ENCODE data around the gene PSMD3. TPM values are rescaled to one million over a fixed set of nuclear protein-coding genes. Genes with fewer than 3 reads are reported as not detected.

The PSMD3 gene
- total RNA-seq, 1 experiment from 2014 or later = 174 TPM

GRCh38 chr17:39954876-39955275 lies 25.7 kb upstream of the PSMD3 start:
- Histone ChIP-seq H2BK15ac (ENCODE audit: low read depth, low read length) (no peak overlapping the region), H2BK12ac (ENCODE audit: insufficient read length, low read depth, low read length) (no peak overlapping the region)

More at GRCh38 chr17:39954876-39955275, 25.7 kb upstream of the PSMD3 start:
- no peak overlapping the region for H4K5ac ChIP-seq (ENCODE audit: insufficient read length, low read depth, low read length)
- peaks cover 8% of the 10 kb centered on the region for H3K23me2 ChIP-seq (ENCODE audit: insufficient read length, low read depth, low read length, poor library complexity, severe bottlenecking)
- H3K79me1 ChIP-seq (ENCODE audit: insufficient read depth, low read depth, low read length, poor library complexity, severe bottlenecking) = no peaks in the 10 kb centered on the region
- no peak overlapping the region for H3T11ph ChIP-seq (ENCODE audit: low read length)
- H3K14ac ChIP-seq (ENCODE audit: insufficient read depth, low read length) = no peak overlapping the region
- H3K4me1 ChIP-seq (ENCODE audit: insufficient read depth, low read length) = peaks cover 2% of the 10 kb centered on the region; the same call in 1 of the 2 replicates
- no peak overlapping the region for H3K4ac ChIP-seq (ENCODE audit: low read depth, low read length)
- no peak overlapping the region for H3K18ac ChIP-seq (ENCODE audit: insufficient read length, low read depth, low read length)
- H2AFZ ChIP-seq (ENCODE audit: low read length) = no peak overlapping the region
- H2BK20ac ChIP-seq (ENCODE audit: low read depth, low read length, poor library complexity, severe bottlenecking) = no peak overlapping the region
- no peak overlapping the region for H2BK5ac ChIP-seq (ENCODE audit: insufficient read length, low read length)
- no peak overlapping the region for H3K27ac ChIP-seq (ENCODE audit: insufficient read length, low read depth, low read length)
- Mint-ChIP-seq H3K9me3 (no peaks in the 10 kb centered on the region; a peak in 1 of 5 replicates), H3K27ac (0 out of 7 replicates have a peak overlapping the region, but pooled peaks of 1 of the 3 experiments have one; percentile 15), H3K36me3 (ENCODE audit: insufficient read depth in 1 of 3, low read depth in 3 of 3) (no peaks in the 10 kb centered on the region), H3K4me1 (peaks cover 22 to 27% of the 10 kb centered on the region in 2 experiments), H3K4me3 (peak overlapping the region; percentile 34 to 91; a peak in 3 of 5 replicates), H3K27me3 (ENCODE audit: low read depth) (peaks cover 19% of the 10 kb centered on the region)
- no peaks in the 10 kb centered on the region for H3K27me3 ChIP-seq (ENCODE audit: insufficient read depth, low read length)
- no peaks in the 10 kb centered on the region for H4K20me1 ChIP-seq (ENCODE audit: control insufficient read depth, insufficient read depth, insufficient read length)
- no peak for TF ChIP-seq CTCF (conservative IDR thresholded peaks at IDR 0.05)
- H3K79me2 ChIP-seq (ENCODE audit: insufficient read depth, low read length) = no peaks in the 10 kb centered on the region
- H3K9ac ChIP-seq (ENCODE audit: extremely low read depth, insufficient read length, low read length) = no peak overlapping the region
- DNase-seq = peak; percentile 66
- H3K56ac ChIP-seq (ENCODE audit: insufficient read length, low read depth, low read length) = no peak overlapping the region
- H4K8ac ChIP-seq (replicated peaks; ENCODE audit: insufficient read length, low read depth, low read length) = no peak overlapping the region
- no CpG with 5 or more reads among the region's 4 CpGs for WGBS (ENCODE audit: extremely low coverage, insufficient read length, low lambda C conversion rate)
- no peak overlapping the region for H3K23ac ChIP-seq (ENCODE audit: insufficient read length, low read depth, low read length)
- no peak overlapping the region for H2BK120ac ChIP-seq (ENCODE audit: low read depth, low read length, poor library complexity, severe bottlenecking)
- no peak overlapping the region for H4K91ac ChIP-seq (ENCODE audit: insufficient read length, low read depth, low read length)
- H3K9me3 ChIP-seq (ENCODE audit: control insufficient read depth, low read depth, low read length) = no peaks in the 10 kb centered on the region
- H3K4me2 ChIP-seq (ENCODE audit: insufficient read depth, insufficient read length, low read length) = no peak overlapping the region
- no peak overlapping the region for H2AK5ac ChIP-seq (ENCODE audit: insufficient read length, low read length)
